Gastroesophageal sphincter (tissue), 4 donors: ENCODE results near the gene TRAPPC1. TPM values are rescaled to one million over a fixed set of nuclear protein-coding genes. Genes with fewer than 3 reads are reported as not detected.

Experiments
- ATAC-seq: fragments of 150-250 bp; one replicate; pipeline ENCODE4 v1.9.1; 2016; ENCODE audit warnings: mild to moderate bottlenecking, moderate library complexity
- H3K27ac ChIP-seq, 4 donors: fragments of 200-600 bp; sonication (generic) in 3 of 4; 1 replicate in 3 of 4; 2 replicates in 1 of 4; pipeline ENCODE4 v1.5.1; 2016 to 2019
- H3K27me3 ChIP-seq: fragments of 200-600 bp; sonication (generic); one replicate; pipeline ENCODE4 v1.5.1; 2019
- H3K36me3 ChIP-seq, 2 donors: fragments of 200-600 bp; sonication (generic); one replicate each; pipeline ENCODE4 v1.5.1; 2019; ENCODE audit warnings: control low read depth in 1 of 2
- H3K4me1 ChIP-seq, 3 donors: fragments of 200-600 bp; sonication (generic); 1 replicate in 2 of 3; 2 replicates in 1 of 3; pipeline ENCODE4 v1.5.1; 2016 to 2019; ENCODE audit warnings: control low read depth in 2 of 3
- H3K4me3 ChIP-seq, 2 donors: fragments of 200-600 bp; sonication (generic); one replicate each; pipeline ENCODE4 v1.5.1; 2019; ENCODE audit warnings: mild to moderate bottlenecking in 1 of 2, moderate library complexity in 1 of 2
- H3K9me3 ChIP-seq, 3 donors: fragments of 200-600 bp; sonication (generic); one replicate each; pipeline ENCODE4 v1.5.1; 2017 to 2019; ENCODE audit warnings: control low read depth in 2 of 3
- CTCF ChIP-seq, 4 experiments: fragments of 200-600 bp in 2 of 4; fragments of 450-650 bp in 2 of 4; sonication (generic) in 1 of 4; IDR thresholded peaks; one replicate each; pipeline ENCODE4 v1.5.1; 2017 to 2019; ENCODE audit warnings: antibody characterized with exemption in 4 of 4, mild to moderate bottlenecking in 2 of 4, moderate library complexity in 2 of 4
- EP300 ChIP-seq: sonication (generic); formaldehyde crosslinking; IDR thresholded peaks from one replicate; pipeline ENCODE4 v1.6.1; 2017; ENCODE audit warnings: antibody characterized with exemption, mild to moderate bottlenecking
- POLR2A ChIP-seq, 2 donors: fragments of 450-650 bp; IDR thresholded peaks; one replicate each; pipeline ENCODE4 v1.6.1; 2017; ENCODE audit warnings: antibody characterized with exemption in 2 of 2, mild to moderate bottlenecking in 2 of 2, moderate library complexity in 1 of 2
- POLR2AphosphoS5 ChIP-seq: sonication (generic); formaldehyde crosslinking; IDR thresholded peaks from one replicate; pipeline ENCODE4 v1.6.1; 2017; ENCODE audit warnings: antibody characterized with exemption
- WGBS, 2 donors: methylation state at CpG; one replicate each; pipeline ENCODE4 v1.1.5; 2018; ENCODE audit warnings: low coverage in 1 of 2; 5-methylcytosine and 5-hydroxymethylcytosine counted together
- total RNA-seq, 4 donors: library from RNA; depleted of rRNA; stranded (reverse); fragments of >200 nt; gene quantifications; one replicate each; pipeline ENCODE4 v1.1.0, GENCODE V29; 2016

The TRAPPC1 gene
- total RNA-seq = 10 to 100 TPM; 20.9 to 44.2 (median 29.0) TPM

GRCh38 chr17:7931709-7932482 is at the start of gene TRAPPC1, which contains the start of gene CNTROB:
TRAPPC1 (minus strand) TSS chr17:7931946; CDS start chr17:7931829, 117 bp downstream.
CNTROB (plus strand) TSS chr17:7932206; CDS start chr17:7933080, 874 bp downstream.
- peak within 1 kb of the TSS; percentile 14 to 87 (median 84) for H3K27ac ChIP-seq
- peak within 1 kb of the TSS; percentile 53 to 62 for H3K4me3 ChIP-seq
- WGBS, 2 donors = 0 to 1% methylated on average over 14 to 28 of the region's 55 CpGs
- H3K36me3 ChIP-seq = peaks cover 0 to 30% of the 10 kb centered on the region in 2 donors
- ATAC-seq = peak; percentile 99
- TF ChIP-seq POLR2A (IDR thresholded peaks at IDR 0.05) = peak; percentile 45 to 66
- peak; percentile 69 for TF ChIP-seq POLR2AphosphoS5
- no peak for TF ChIP-seq EP300
- no peaks in the 10 kb centered on the region for H3K9me3 ChIP-seq
- peaks cover 17% of the 10 kb centered on the region for H3K27me3 ChIP-seq
- H3K4me1 ChIP-seq = peaks cover 0 to 49% (median 10%) of the 10 kb centered on the region in 3 donors

GRCh38 chr17:7977805-7978204 is 46.1 kb upstream of the TRAPPC1 start:
- no peak for ATAC-seq
- WGBS, 2 donors = 50 to 86% methylated on average over 1 to 5 of the region's 5 CpGs
- TF ChIP-seq POLR2A (IDR thresholded peaks at IDR 0.05) = no peak
- no peak for TF ChIP-seq EP300
- no peak for TF ChIP-seq POLR2AphosphoS5
- no peak for TF ChIP-seq CTCF (IDR thresholded peaks at IDR 0.05)
- Histone ChIP-seq H3K27ac (no peak overlapping the region), H3K4me1 (no peaks in the 10 kb centered on the region), H3K27me3 (peaks cover 19% of the 10 kb centered on the region), H3K9me3 (peaks cover 0 to 17% (median 0%) of the 10 kb centered on the region in 3 donors), H3K4me3 (no peak overlapping the region), H3K36me3 (no peaks in the 10 kb centered on the region)

GRCh38 chr17:7977039-7977438 is 45.3 kb upstream of the TRAPPC1 start:
- no peak for ATAC-seq
- H3K27me3 ChIP-seq = peaks cover 11% of the 10 kb centered on the region
- H3K4me3 ChIP-seq = no peak overlapping the region
- peaks cover 0 to 17% (median 0%) of the 10 kb centered on the region in 3 donors for H3K9me3 ChIP-seq
- no peak overlapping the region for H3K27ac ChIP-seq
- TF ChIP-seq POLR2AphosphoS5 (no peak), CTCF (IDR thresholded peaks at IDR 0.05) (no peak), EP300 (no peak), POLR2A (IDR thresholded peaks at IDR 0.05) (no peak)
- no peaks in the 10 kb centered on the region for H3K36me3 ChIP-seq
- WGBS, 2 donors = 93% methylated on average over 3 of the region's 4 CpGs; no CpG with 5 or more reads in 1 of the 2 donors
- H3K4me1 ChIP-seq = no peaks in the 10 kb centered on the region

GRCh38 chr17:7974638-7975131 is 42.9 kb upstream of the TRAPPC1 start:
- no peak overlapping the region for H3K27ac ChIP-seq
- peaks cover 5% of the 10 kb centered on the region for H3K27me3 ChIP-seq
- no peaks in the 10 kb centered on the region for H3K36me3 ChIP-seq
- peaks cover 0 to 17% (median 0%) of the 10 kb centered on the region in 3 donors for H3K9me3 ChIP-seq
- no peak overlapping the region for H3K4me3 ChIP-seq
- no peak for ATAC-seq
- H3K4me1 ChIP-seq = no peaks in the 10 kb centered on the region
- TF ChIP-seq CTCF (IDR thresholded peaks at IDR 0.05) (no peak), POLR2A (IDR thresholded peaks at IDR 0.05) (no peak), EP300 (no peak), POLR2AphosphoS5 (no peak)

GRCh38 chr17:7972131-7972785 is 40.5 kb upstream of the TRAPPC1 start:
- ATAC-seq = no peak
- Histone ChIP-seq H3K4me3 (no peak overlapping the region), H3K9me3 (peaks cover 0 to 17% (median 0%) of the 10 kb centered on the region in 3 donors), H3K27me3 (peaks cover 5% of the 10 kb centered on the region), H3K27ac (no peak overlapping the region), H3K36me3 (no peaks in the 10 kb centered on the region), H3K4me1 (no peaks in the 10 kb centered on the region)
- 82 to 95% methylated on average over 2 to 6 of the region's 8 CpGs for WGBS, 2 donors
- no peak for TF ChIP-seq EP300
- TF ChIP-seq CTCF (IDR thresholded peaks at IDR 0.05) = no peak
- TF ChIP-seq POLR2A (IDR thresholded peaks at IDR 0.05) = no peak
- no peak for TF ChIP-seq POLR2AphosphoS5
